B cell (primary cell): Measurements from ENCODE around the gene TSHZ1. TPM values are rescaled to one million over a fixed set of nuclear protein-coding genes. Genes with fewer than 3 reads are reported as not detected.

Experiments used
- ATAC-seq: fragments of 200-7000 bp; cut with Tn5 transposase; one replicate; pipeline ENCODE4 v1.10.0; 2021; ENCODE audit warnings: low read depth, mild to moderate bottlenecking, moderate number of reproducible peaks, moderate library complexity
- CTCF ChIA-PET: fragments of 350-600 bp; sonication (Branson Sonifier 250); formaldehyde crosslinking; loops from one replicate; lab custom pipeline; 2021; ENCODE audit warnings: antibody characterized with exemption, inconsistent platforms; lab: Charles Lee
- POLR2A ChIA-PET: fragments of 350-600 bp; sonication (Branson Sonifier 250); formaldehyde crosslinking; loops from one replicate; lab custom pipeline; 2021; ENCODE audit warnings: antibody characterized with exemption; lab: Charles Lee
- DNase-seq: peaks from one replicate; pipeline ENCODE4 v3.0.0; 2013
- H2AFZ ChIP-seq: 2 replicates; pipeline ENCODE4 v1.6.1; 2012; ENCODE audit warnings: mild to moderate bottlenecking, low read depth, low read length; ENCODE audit not compliant: insufficient read depth, poor library complexity, severe bottlenecking
- H3K27ac ChIP-seq, 2 donors: 1 replicate in 1 of 2; 2 replicates in 1 of 2; pipeline ENCODE4 v1.5.1; 2012 to 2013; ENCODE audit warnings: low read length in 2 of 2, mild to moderate bottlenecking in 2 of 2, moderate library complexity in 1 of 2
- H3K27me3 ChIP-seq, 4 experiments: fragments of 200-600 bp in 1 of 4; sonication (generic) in 1 of 4; replicated peaks in 1 of 4; 1 replicate in 2 of 4; 2 replicates in 2 of 4; pipeline versions ENCODE4 v1.6.1 to v1.7.0; 2013 to 2016; ENCODE audit warnings: low read length in 3 of 4, mild to moderate bottlenecking in 2 of 4, mixed read lengths in 1 of 4, moderate library complexity in 1 of 4; ENCODE audit not compliant: insufficient read depth in 4 of 4, control insufficient read depth in 3 of 4; ENCODE audit errors: control extremely low read depth in 1 of 4
- H3K36me3 ChIP-seq, 2 experiments: replicated peaks in 1 of 2; 1 replicate in 1 of 2; 2 replicates in 1 of 2; pipeline versions ENCODE4 v1.6.1 to v1.7.1; 2013; ENCODE audit warnings: low read length in 1 of 2; ENCODE audit not compliant: insufficient read depth in 2 of 2, control insufficient read depth in 1 of 2; ENCODE audit errors: control extremely low read depth in 1 of 2, extremely low read depth in 1 of 2
- H3K4me1 ChIP-seq, 2 donors: fragments of 200-600 bp in 1 of 2; sonication (generic) in 1 of 2; 1 replicate in 1 of 2; 2 replicates in 1 of 2; pipeline versions ENCODE4 v1.5.1 to v1.6.1; 2013 to 2017; ENCODE audit warnings: low read length in 2 of 2; ENCODE audit not compliant: control insufficient read depth in 2 of 2, insufficient read depth in 2 of 2
- H3K4me2 ChIP-seq: replicated peaks from 2 replicates; pipeline ENCODE3; 2012; ENCODE audit warnings: mild to moderate bottlenecking, low read depth, low read length; ENCODE audit not compliant: poor library complexity, severe bottlenecking
- H3K4me3 ChIP-seq, 5 experiments: fragments of 200-600 bp in 1 of 5; sonication (generic) in 1 of 5; 1 replicate in 3 of 5; 2 replicates in 2 of 5; pipeline versions ENCODE4 v1.5.1 to v1.7.0; 2011 to 2016; ENCODE audit warnings: low read length in 4 of 5, mild to moderate bottlenecking in 4 of 5, low read depth in 2 of 5, control low read depth in 1 of 5, moderate library complexity in 1 of 5; ENCODE audit not compliant: insufficient read depth in 1 of 5; ENCODE audit errors: control extremely low read depth in 1 of 5, extremely low read depth in 1 of 5
- H3K79me2 ChIP-seq: fragments of 200-600 bp; sonication (generic); one replicate; pipeline ENCODE4 v1.6.0; 2016; ENCODE audit warnings: low read length; ENCODE audit not compliant: control insufficient read depth, insufficient read depth
- H3K9ac ChIP-seq: fragments of 200-600 bp; sonication (generic); 2 replicates; pipeline ENCODE4 v1.6.1; 2017; ENCODE audit warnings: mild to moderate bottlenecking, low read length, moderate library complexity
- H3K9me3 ChIP-seq, 3 donors: one replicate each; pipeline versions ENCODE4 v1.6.1 to v1.7.1; 2013; ENCODE audit warnings: low read length in 2 of 3; ENCODE audit not compliant: control insufficient read depth in 2 of 3, insufficient read depth in 1 of 3; ENCODE audit errors: control extremely low read depth in 1 of 3
- H4K20me1 ChIP-seq: 2 replicates; pipeline ENCODE4 v1.6.0; 2012; ENCODE audit warnings: mild to moderate bottlenecking, low read length; ENCODE audit not compliant: insufficient read depth, control insufficient read depth, poor library complexity, severe bottlenecking
- H3K27ac Mint-ChIP-seq: one replicate; pipeline ENCODE4 v1.8.0; 2021; ENCODE audit warnings: mixed read lengths
- H3K27me3 Mint-ChIP-seq: one replicate; pipeline ENCODE4 v1.8.0; 2021; ENCODE audit warnings: mixed read lengths
- H3K4me1 Mint-ChIP-seq: one replicate; pipeline ENCODE4 v1.8.0; 2021; ENCODE audit warnings: mixed read lengths
- H3K4me3 Mint-ChIP-seq: one replicate; pipeline ENCODE4 v1.8.0; 2021; ENCODE audit warnings: mixed read lengths
- H3K9me3 Mint-ChIP-seq: one replicate; pipeline ENCODE4 v1.8.0; 2022; ENCODE audit warnings: mixed read lengths; ENCODE audit not compliant: insufficient read depth
- CTCF ChIP-seq: fragments of 200-600 bp; IDR thresholded peaks from one replicate; pipeline ENCODE4 v1.8.0; 2022; ENCODE audit warnings: antibody characterized with exemption, mild to moderate bottlenecking
- EZH2 ChIP-seq: IDR thresholded peaks from 2 replicates; pipeline ENCODE4 v1.6.1; 2012; ENCODE audit warnings: borderline replicate concordance, low read depth, mild to moderate bottlenecking, moderate library complexity, low read length; ENCODE audit not compliant: insufficient read depth, poor library complexity, severe bottlenecking
- WGBS: methylation state at CpG from one replicate; pipeline ENCODE4 v1.1.5; 2013; ENCODE audit warnings: missing lambda C conversion rate; ENCODE audit not compliant: insufficient coverage; 5-methylcytosine and 5-hydroxymethylcytosine counted together
- intact Hi-C: fragments of 100-400 bp; cut with micrococcal nuclease; formaldehyde crosslinking; loops from one replicate; pipeline ENCODE4 v1.10.0; 2022
- polyA plus RNA-seq: library from polyadenylated mRNA; depleted of rRNA; stranded (reverse); fragments of >200 nt; gene quantifications from 2 replicates; pipeline ENCODE4 v1.2.3, GENCODE V29; 2012
- total RNA-seq, 2 donors: library from RNA; stranded (reverse); fragments of 120-200 nt in 1 of 2; gene quantifications; 1 replicate in 1 of 2; 2 replicates in 1 of 2; pipeline versions ENCODE4 v1.2.3 to v1.2.4, GENCODE V29; 2013 to 2022

Gene TSHZ1
- total and polyA plus RNA-seq, 2 donors (not counting 1 experiment from before 2014, with no cell fraction given) = 5.3 to 9.8 TPM

GRCh38 chr18:75235896-75236295 lies 25.3 kb downstream of the TSHZ1 start:
- Mint-ChIP-seq H3K4me1 (peaks cover 6% of the 10 kb centered on the region), H3K27me3 (no peaks in the 10 kb centered on the region), H3K27ac (no peak overlapping the region), H3K4me3 (no peak overlapping the region), H3K9me3 (no peaks in the 10 kb centered on the region)
- Histone ChIP-seq H2AFZ (no peak overlapping the region), H3K79me2 (peaks cover 55% of the 10 kb centered on the region), H3K4me2 (no peak overlapping the region), H4K20me1 (no peaks in the 10 kb centered on the region), H3K9ac (no peak overlapping the region), H3K4me3 (no peak overlapping the region), H3K27ac (no peak overlapping the region), H3K36me3 (no peaks in the 10 kb centered on the region), H3K9me3 (peaks cover 0 to 10% (median 0%) of the 10 kb centered on the region in 3 donors), H3K27me3 (no peaks in the 10 kb centered on the region), H3K4me1 (peaks cover 0 to 3% of the 10 kb centered on the region in 2 donors)
- WGBS = 82% methylated on average over 11 of the region's 13 CpGs
- TF ChIP-seq CTCF = no peak
- no peak for TF ChIP-seq EZH2
- intact Hi-C loops = no loop called here
- ChIA-PET POLR2A (no interaction called here), CTCF (no interaction called here)
- ATAC-seq (no peak), DNase-seq (no peak)

GRCh38 chr18:75238100-75238499 lies 27.5 kb downstream of the TSHZ1 start:
- DNase-seq (no peak), ATAC-seq (no peak)
- Histone ChIP-seq H3K4me1 (peaks cover 0 to 3% of the 10 kb centered on the region in 2 donors), H3K27ac (no peak overlapping the region), H3K36me3 (no peaks in the 10 kb centered on the region), H4K20me1 (no peaks in the 10 kb centered on the region), H3K79me2 (peaks cover 61% of the 10 kb centered on the region), H2AFZ (no peak overlapping the region), H3K27me3 (no peaks in the 10 kb centered on the region), H3K4me2 (no peak overlapping the region), H3K4me3 (no peak overlapping the region), H3K9ac (no peak overlapping the region), H3K9me3 (peaks cover 0 to 18% (median 0%) of the 10 kb centered on the region in 3 donors)
- POLR2A ChIA-PET = no interaction called here
- peaks cover 6% of the 10 kb centered on the region for H3K4me1 Mint-ChIP-seq
- CTCF ChIA-PET = no interaction called here
- intact Hi-C loops = no loop called here
- no peaks in the 10 kb centered on the region for H3K9me3 Mint-ChIP-seq
- TF ChIP-seq EZH2 (no peak), CTCF (no peak)
- H3K27ac Mint-ChIP-seq = no peak overlapping the region
- H3K27me3 Mint-ChIP-seq = no peaks in the 10 kb centered on the region
- H3K4me3 Mint-ChIP-seq = no peak overlapping the region
- 94% methylated on average over 13 of the region's 13 CpGs for WGBS
